OCI-LY3 (cell line): ENCODE data around the gene YPEL4.

Experiments used
- H2AFZ ChIP-seq: fragments of 200-600, 300-600 bp; shearing (Covaris generic); 2 replicates; pipeline ENCODE4 v1.6.0; 2014; ENCODE audit warnings: antibody characterized with exemption, low read depth, low read length
- H3K27ac ChIP-seq: fragments of 200-600, 300-600 bp; sonication (generic); 2 replicates; pipeline ENCODE4 v1.5.1; 2014; ENCODE audit warnings: mild to moderate bottlenecking, low read length, moderate library complexity, mixed read lengths
- H3K27me3 ChIP-seq: fragments of 200-600, 300-600 bp; sonication (generic); 2 replicates; pipeline ENCODE4 v1.6.1; 2014; ENCODE audit warnings: low read depth, low read length, mixed read lengths
- H3K36me3 ChIP-seq: fragments of 200-600, 300-600 bp; sonication (generic); replicated peaks from 2 replicates; pipeline ENCODE3; 2014; ENCODE audit warnings: low read depth, low read length, mixed read lengths
- H3K4me1 ChIP-seq: fragments of 300-600, 200-600 bp; sonication (generic); 2 replicates; pipeline ENCODE4 v1.6.1; 2014; ENCODE audit warnings: low read length, mixed read lengths
- H3K4me2 ChIP-seq: fragments of 200-600, 300-600 bp; sonication (generic); 2 replicates; pipeline ENCODE4 v1.6.1; 2014; ENCODE audit warnings: low read length, mixed read lengths
- H3K4me3 ChIP-seq: fragments of 300-600, 200-600 bp; sonication (generic); 2 replicates; pipeline ENCODE4 v1.5.1; 2014; ENCODE audit warnings: antibody characterized with exemption, mild to moderate bottlenecking, low read length, moderate library complexity
- H3K79me2 ChIP-seq: fragments of 300-600, 200-600 bp; shearing (Covaris generic); 2 replicates; pipeline ENCODE4 v1.6.1; 2014; ENCODE audit warnings: mild to moderate bottlenecking, low read length, mixed read lengths
- H3K9ac ChIP-seq: fragments of 300-600, 200-600 bp; shearing (Covaris generic); 2 replicates; pipeline ENCODE4 v1.6.0; 2014; ENCODE audit warnings: mild to moderate bottlenecking, low read length, moderate library complexity
- H3K9me3 ChIP-seq: fragments of 200-600, 300-600 bp; shearing (Covaris generic); 2 replicates; pipeline ENCODE4 v1.6.1; 2014; ENCODE audit warnings: low read length, mixed read lengths; ENCODE audit not compliant: insufficient read depth
- H4K20me1 ChIP-seq: fragments of 200-600, 300-600 bp; sonication (generic); 2 replicates; pipeline ENCODE4 v1.6.1; 2016; ENCODE audit warnings: low read length, mixed read lengths; ENCODE audit not compliant: insufficient read depth
- EZH2phosphoT487 ChIP-seq: fragments of 200-600 bp; shearing (Covaris generic); IDR thresholded peaks from 2 replicates; pipeline ENCODE4 v1.6.1; 2018; ENCODE audit warnings: antibody characterized with exemption, mixed run types, low read depth
- TF ChIP-seq, protein P1 (sequence below): fragments of 200-600, 300-600 bp; sonication (generic); IDR thresholded peaks from 2 replicates; pipeline ENCODE4 v1.5.1; 2014; ENCODE audit warnings: antibody characterized with exemption, low read length, low read depth

The YPEL4 gene

DNA sequence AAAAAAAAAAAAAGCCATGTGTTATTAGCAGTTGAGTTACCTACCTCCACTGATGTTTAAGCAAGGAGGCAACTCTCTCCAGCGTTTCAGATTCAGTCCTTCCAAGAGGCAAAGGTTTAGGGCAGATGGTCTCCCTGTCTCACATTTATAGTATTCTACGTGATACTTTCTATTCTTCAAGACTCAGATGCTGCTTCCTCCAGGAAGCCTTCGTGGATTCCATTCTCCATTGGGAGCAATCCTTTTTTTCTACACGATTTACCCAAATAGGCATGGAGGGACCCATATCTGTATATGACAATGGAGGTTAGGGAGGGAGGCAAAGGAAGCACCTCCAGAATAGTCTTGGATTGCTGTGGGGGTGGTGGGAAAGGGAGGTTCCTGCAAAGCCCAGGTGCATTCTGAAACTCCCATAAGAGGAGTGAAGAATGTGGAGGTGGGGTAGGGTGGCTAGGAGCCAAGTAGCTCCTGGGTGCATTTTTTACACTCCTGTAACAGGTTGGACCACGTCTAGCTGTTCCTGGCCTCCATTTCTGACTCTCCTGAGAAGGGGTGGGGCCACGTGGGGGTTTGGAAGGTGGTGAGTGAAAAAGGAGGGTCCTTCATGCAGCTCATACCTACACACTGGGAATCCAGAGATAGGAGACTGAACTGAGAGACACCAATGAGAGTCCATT is 16.2 kb downstream of the YPEL4 start:
- Histone ChIP-seq H3K4me1 (no peaks in the 10 kb centered on the region), H3K27me3 (peaks cover 25% of the 10 kb centered on the region)

DNA sequence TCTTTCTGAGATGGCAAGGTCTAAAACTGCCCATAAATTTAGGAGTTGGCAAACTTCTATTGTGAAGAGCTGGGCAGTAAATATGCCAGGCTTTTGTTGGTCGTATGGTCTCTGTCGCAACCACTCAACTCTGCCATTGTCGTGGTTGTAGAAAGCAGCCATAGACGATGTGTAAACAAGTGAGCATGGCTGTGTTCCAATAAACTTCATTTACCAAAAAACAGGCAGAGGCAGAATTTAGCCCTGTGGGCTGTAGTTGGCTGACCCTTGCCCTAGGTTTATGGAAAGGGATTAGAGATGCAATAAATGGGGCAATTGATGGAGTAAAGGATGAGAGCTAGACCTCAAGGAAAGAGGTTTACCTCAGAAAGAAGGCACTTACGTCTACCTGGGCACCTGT is 17.6 kb downstream of the YPEL4 start:
- Histone ChIP-seq H3K27me3 (peaks cover 25% of the 10 kb centered on the region), H3K79me2 (no peaks in the 10 kb centered on the region), H3K4me1 (no peaks in the 10 kb centered on the region), H3K27ac (no peak overlapping the region), H3K36me3 (no peaks in the 10 kb centered on the region), H2AFZ (no peak overlapping the region), H4K20me1 (no peaks in the 10 kb centered on the region), H3K9ac (no peak overlapping the region), H3K4me2 (no peak overlapping the region), H3K4me3 (no peak overlapping the region), H3K9me3 (no peaks in the 10 kb centered on the region)
- TF ChIP-seq, protein P1, sequence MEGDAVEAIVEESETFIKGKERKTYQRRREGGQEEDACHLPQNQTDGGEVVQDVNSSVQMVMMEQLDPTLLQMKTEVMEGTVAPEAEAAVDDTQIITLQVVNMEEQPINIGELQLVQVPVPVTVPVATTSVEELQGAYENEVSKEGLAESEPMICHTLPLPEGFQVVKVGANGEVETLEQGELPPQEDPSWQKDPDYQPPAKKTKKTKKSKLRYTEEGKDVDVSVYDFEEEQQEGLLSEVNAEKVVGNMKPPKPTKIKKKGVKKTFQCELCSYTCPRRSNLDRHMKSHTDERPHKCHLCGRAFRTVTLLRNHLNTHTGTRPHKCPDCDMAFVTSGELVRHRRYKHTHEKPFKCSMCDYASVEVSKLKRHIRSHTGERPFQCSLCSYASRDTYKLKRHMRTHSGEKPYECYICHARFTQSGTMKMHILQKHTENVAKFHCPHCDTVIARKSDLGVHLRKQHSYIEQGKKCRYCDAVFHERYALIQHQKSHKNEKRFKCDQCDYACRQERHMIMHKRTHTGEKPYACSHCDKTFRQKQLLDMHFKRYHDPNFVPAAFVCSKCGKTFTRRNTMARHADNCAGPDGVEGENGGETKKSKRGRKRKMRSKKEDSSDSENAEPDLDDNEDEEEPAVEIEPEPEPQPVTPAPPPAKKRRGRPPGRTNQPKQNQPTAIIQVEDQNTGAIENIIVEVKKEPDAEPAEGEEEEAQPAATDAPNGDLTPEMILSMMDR: no peak
- no peak for TF ChIP-seq EZH2phosphoT487

More for the DNA sequence above, 16.2 kb downstream of the YPEL4 start:
- Histone ChIP-seq H3K9me3 (no peaks in the 10 kb centered on the region), H3K36me3 (no peaks in the 10 kb centered on the region), H4K20me1 (no peaks in the 10 kb centered on the region), H3K4me3 (no peak overlapping the region), H3K9ac (no peak overlapping the region), H2AFZ (no peak overlapping the region), H3K79me2 (no peaks in the 10 kb centered on the region), H3K4me2 (no peak overlapping the region), H3K27ac (no peak overlapping the region)
- TF ChIP-seq, protein P1: no peak
- no peak for TF ChIP-seq EZH2phosphoT487

DNA sequence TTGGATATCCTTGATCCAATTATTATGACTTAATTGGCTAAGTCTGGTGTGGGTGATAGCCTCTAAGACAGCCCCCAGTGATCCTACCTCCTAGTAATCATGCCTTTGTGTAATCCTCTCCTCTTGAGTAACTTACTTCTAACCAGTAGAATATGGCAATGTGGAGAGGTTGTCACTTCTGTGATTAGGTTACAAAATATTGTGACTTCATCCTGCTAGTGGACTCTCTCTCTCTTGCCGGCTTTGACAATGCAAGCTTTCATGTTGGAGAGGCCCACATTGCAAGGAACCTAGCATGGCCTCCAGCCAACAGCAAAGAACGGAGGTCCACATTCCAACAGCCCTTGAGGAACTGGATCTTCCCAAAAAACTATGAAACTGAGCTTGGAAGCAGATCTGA is 19.5 kb downstream of the YPEL4 start:
- Histone ChIP-seq H4K20me1 (no peaks in the 10 kb centered on the region), H3K9ac (no peak overlapping the region), H3K79me2 (no peaks in the 10 kb centered on the region), H3K4me1 (no peaks in the 10 kb centered on the region), H2AFZ (no peak overlapping the region), H3K4me2 (no peak overlapping the region), H3K36me3 (no peaks in the 10 kb centered on the region), H3K9me3 (no peaks in the 10 kb centered on the region), H3K27me3 (peaks cover 25% of the 10 kb centered on the region), H3K27ac (no peak overlapping the region), H3K4me3 (no peak overlapping the region)
- no peak for TF ChIP-seq EZH2phosphoT487
- TF ChIP-seq, protein P1: no peak

DNA sequence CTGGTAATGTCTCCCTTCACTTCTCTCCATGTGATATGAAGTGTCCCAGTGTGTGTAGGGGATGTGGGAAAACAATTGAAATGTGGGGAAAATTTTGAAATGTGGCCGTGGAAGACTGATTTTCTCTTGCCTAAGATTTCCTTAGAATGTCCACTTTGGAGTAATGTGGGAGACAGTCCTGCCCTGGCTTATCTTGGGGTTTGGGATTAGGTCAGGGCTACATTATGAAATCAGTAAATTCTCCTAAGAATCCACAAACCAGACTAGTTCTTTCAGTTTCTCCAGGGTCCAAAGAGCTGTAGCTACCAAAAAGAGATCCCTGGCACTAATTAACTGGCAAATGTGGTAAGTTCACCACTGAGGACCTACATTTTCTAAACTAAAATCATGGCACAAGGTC is 22.8 kb downstream of the YPEL4 start:
- no peak overlapping the region for H3K27ac ChIP-seq
- H3K4me2 ChIP-seq: no peak overlapping the region
- no peaks in the 10 kb centered on the region for H4K20me1 ChIP-seq
- H3K27me3 ChIP-seq: 0 out of 2 replicates have a peak, but pooled peaks cover 2% of the 10 kb centered on the region
- no peaks in the 10 kb centered on the region for H3K79me2 ChIP-seq
- no peaks in the 10 kb centered on the region for H3K36me3 ChIP-seq
- no peaks in the 10 kb centered on the region for H3K9me3 ChIP-seq
- TF ChIP-seq EZH2phosphoT487: no peak
- TF ChIP-seq, protein P1: no peak
- H3K4me1 ChIP-seq: no peaks in the 10 kb centered on the region
- H3K4me3 ChIP-seq: no peak overlapping the region
- H3K9ac ChIP-seq: no peak overlapping the region
- H2AFZ ChIP-seq: no peak overlapping the region
